GM18511 (cell line): Measurements from ENCODE around the gene ALG9.

Experiments used
- ATAC-seq: cut with Tn5 transposase; IDR thresholded peaks from one replicate; pipeline ENCODE4 v1.9.1; 2021; ENCODE audit warnings: mild to moderate bottlenecking, moderate library complexity; ENCODE audit not compliant: unreplicated experiment

The ALG9 gene, protein sequence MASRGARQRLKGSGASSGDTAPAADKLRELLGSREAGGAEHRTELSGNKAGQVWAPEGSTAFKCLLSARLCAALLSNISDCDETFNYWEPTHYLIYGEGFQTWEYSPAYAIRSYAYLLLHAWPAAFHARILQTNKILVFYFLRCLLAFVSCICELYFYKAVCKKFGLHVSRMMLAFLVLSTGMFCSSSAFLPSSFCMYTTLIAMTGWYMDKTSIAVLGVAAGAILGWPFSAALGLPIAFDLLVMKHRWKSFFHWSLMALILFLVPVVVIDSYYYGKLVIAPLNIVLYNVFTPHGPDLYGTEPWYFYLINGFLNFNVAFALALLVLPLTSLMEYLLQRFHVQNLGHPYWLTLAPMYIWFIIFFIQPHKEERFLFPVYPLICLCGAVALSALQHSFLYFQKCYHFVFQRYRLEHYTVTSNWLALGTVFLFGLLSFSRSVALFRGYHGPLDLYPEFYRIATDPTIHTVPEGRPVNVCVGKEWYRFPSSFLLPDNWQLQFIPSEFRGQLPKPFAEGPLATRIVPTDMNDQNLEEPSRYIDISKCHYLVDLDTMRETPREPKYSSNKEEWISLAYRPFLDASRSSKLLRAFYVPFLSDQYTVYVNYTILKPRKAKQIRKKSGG

DNA sequence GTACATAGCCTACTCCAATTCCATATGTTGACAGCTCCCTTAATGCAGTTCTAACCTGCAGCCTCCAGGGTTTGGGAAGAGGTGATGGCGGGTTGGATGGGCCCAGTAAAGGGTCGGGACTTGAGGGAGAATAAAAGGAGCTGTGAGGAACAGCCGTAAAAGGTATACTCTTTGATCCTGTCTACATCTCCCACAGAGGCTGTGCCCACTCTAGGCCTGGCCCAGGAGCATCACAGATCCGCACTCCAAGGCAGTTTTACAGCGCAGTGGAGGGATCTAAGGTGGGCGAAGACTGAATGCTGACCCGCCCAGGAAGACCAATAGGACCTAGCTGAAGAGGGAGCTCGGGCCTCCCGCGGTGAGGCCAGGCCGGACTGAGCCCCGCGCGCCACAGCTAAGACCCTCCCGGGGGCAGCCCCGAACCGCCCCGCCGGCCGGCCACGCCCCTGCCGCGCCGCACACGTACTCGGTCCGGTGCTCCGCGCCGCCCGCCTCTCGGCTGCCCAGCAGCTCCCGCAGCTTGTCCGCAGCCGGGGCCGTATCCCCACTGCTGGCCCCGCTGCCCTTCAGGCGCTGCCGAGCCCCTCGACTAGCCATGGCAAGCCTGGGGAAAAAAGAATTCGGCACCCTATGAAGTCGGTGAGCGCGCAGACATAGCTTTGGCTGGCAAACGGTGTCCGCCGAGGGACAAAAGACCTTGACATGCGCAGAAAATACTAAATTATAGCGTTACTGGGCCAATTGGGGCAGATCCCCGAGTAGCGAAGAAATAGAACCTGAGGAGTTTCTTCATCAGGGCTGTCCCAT is at the start of gene ALG9:
Gene ALG9 (minus strand): TSS at position 696 of the 807 bp plus-strand sequence. CDS start 99 bp downstream, at position 597.
- ATAC-seq = peak; percentile 91

GRCh38 chr11:111920908-111921307 is 49.5 kb upstream of the ALG9 start:
- no peak for ATAC-seq

GRCh38 chr11:111918390-111919256 is 47.2 kb upstream of the ALG9 start, which contains the start of gene C11orf52:
Gene C11orf52, plus strand, starts transcription at chr11:111918913. Its CDS starts 60 bp downstream, at chr11:111918973.
- ATAC-seq = no peak

GRCh38 chr11:111917788-111918187 is 46.4 kb upstream of the ALG9 start:
- ATAC-seq = no peak

GRCh38 chr11:111917312-111917711 is 45.9 kb upstream of the ALG9 start:
- ATAC-seq = no peak

GRCh38 chr11:111916768-111917167 is 45.4 kb upstream of the ALG9 start:
- no peak for ATAC-seq

DNA sequence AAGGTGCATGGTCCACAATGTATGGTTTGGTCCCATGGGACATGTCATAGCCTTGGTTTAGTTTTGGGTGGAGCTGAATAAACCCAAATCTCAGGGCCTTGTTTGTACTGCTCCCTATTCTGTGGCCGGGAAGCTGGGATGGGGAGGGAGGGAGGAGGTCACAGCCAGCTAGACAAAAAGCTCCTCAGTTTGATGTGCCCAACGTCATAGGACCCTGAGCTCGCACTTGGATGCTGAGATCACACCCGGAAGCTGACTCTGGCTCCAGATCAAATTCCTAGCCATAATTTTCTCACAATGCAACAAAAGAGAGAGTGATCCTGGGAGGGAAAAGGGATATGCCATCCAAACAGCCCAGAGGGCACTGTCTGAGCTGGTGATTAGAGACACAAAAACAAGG is 42.6 kb upstream of the ALG9 start:
- ATAC-seq = no peak

GRCh38 chr11:111913031-111913861 is 41.9 kb upstream of the ALG9 start:
- ATAC-seq = no peak

DNA sequence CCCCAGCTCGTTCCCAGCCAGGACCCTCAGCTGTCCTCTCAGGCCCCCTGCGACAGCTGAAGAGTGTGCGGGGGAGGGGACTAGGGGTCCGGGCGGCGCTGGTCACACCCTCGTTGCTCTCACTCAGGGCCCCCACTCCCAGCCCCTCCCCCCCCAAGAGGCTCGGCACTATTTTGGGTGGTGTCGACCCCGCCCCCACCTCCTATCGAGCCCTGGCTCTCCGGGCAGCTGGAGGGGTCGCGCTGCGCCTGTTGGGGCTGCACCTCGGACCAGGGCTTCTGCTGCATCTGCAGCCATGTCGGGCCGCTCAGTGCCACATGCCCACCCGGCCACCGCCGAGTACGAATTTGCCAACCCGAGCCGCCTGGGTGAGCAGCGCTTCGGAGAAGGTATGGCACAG is 41.2 kb upstream of the ALG9 start, which contains the start of gene HSPB2:
Gene HSPB2 (plus strand): TSS at position 200 of the 400 bp plus-strand sequence. CDS start 96 bp downstream, at position 296.
- ATAC-seq = no peak

GRCh38 chr11:111911563-111912401 is 40.4 kb upstream of the ALG9 start, which contains the start of gene CRYAB:
Gene CRYAB, minus strand, starts transcription at chr11:111911770. Its CDS starts 46 bp downstream, at chr11:111911724.
- no peak for ATAC-seq

DNA sequence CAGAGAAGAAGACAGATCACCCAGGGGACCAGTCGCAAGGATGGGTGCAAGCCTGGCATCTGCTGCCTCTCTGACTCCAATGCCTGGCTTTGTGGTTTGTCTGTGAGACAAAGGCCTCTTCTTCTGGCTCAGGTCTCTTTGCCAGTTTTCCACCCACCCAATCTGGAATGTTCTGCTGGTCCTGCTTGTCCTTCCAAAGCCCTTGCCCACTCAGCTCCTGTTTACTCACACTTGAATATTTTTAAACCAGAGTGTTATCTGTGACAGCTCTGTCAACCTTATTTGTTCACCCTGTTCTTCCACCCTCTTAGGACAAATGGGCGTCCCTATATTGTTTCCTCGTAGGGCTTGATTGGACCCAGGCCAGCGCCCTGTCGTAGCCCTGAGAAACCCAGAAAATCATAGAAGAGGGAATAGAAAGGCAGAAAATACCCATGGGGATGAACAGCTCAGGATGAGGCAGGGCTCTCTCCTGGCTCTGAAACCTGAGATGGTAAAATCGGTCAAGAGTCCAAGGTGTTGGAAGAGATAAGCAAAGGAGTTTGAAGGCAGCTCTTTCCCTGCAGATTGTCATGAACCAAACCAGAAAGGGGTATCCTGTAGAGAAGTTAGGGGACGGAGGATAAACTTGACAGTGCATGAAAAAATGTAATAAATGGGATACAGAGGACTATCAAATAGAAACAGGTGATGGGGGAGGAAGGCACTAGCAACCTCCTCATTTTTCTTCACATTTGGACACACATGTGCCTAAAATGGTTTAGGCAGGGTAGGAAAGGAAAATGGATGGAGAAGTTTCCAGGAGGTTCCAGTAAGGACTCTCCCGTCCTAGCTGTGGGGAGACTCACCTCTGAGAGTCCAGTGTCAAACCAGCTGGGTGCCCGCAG is 39.5 kb upstream of the ALG9 start:
- ATAC-seq = no peak

DNA sequence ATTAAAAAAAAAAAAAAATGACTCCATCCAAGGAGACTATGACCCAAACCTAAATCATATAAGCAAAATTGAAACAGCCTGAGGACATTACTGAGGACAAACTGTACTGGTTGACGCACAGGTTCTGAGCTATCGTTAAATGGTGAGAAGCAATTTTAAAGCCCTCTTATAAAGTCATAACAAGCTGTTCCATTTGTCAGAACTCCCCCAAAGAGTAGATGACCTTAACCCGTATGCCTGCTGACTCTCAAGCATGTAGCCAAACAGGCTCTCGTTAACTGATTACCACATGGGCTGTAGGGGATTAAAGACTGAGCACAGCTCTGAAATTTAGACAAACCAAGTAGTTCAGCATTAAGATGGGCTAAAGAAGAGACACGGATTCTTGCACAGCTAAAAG is 38.0 kb upstream of the ALG9 start:
- ATAC-seq = no peak

- no peak for ATAC-seq
Measured at GRCh38 chr11:111908639-111909305, 37.4 kb upstream of the ALG9 start.

DNA sequence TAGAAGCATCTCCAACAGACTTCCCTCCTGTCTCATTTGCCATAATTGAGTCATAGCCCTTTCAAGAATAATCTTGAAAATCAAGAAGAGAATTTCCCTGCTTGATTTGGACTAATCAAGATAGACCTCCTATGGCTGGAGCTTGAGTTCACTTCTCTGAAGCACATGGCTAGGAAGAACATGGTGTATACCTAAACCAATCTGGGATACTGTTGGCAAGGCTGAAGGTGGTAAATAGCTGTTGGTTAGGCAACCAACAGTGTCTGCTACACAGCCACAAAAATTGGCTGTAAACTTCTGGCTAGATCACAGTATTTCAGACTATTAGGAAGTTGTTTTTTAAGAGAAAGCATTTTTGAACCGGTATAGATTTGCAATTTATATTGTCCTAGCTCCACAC is 35.3 kb upstream of the ALG9 start:
- ATAC-seq = no peak

GRCh38 chr11:111905411-111905810 is 34.0 kb upstream of the ALG9 start:
- ATAC-seq = no peak

DNA sequence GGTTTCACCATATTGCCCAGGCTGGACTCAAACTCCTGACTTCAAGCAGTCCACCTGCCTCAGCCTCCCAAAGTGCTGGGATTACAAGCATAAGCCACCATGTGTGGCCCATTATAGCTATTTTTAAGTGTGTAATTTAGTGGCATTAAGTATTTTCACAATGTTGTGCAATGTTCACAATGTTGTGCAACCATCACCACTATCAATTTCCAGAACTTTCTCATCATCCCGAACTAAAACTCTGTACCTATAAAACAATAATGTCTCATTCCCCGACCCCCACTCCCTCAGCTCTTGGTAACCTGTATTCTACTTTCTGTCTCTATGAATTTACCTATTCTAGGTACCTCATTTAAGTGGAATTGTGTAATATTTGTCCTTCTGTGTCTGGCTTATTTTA is 15.5 kb upstream of the ALG9 start:
- ATAC-seq = no peak

GRCh38 chr11:111886032-111886431 is 14.7 kb upstream of the ALG9 start:
- ATAC-seq = no peak
